HCT116 (cell line): Measurements from ENCODE around the gene ANKRD49. TPM values are rescaled to one million over a fixed set of nuclear protein-coding genes. Genes with fewer than 3 reads are reported as not detected.

Source experiments
- ATAC-seq: fragments of 200-7000 bp; cut with Tn5 transposase; 2 replicates; pipeline ENCODE4 v1.9.1; 2020; ENCODE audit warnings: mild to moderate bottlenecking, moderate library complexity
- BruUV-seq: library from RNA; stranded (reverse); fragments of 400-500 nt; replicated peaks from 2 replicates; lab custom pipeline; 2021; lab: Mats Ljungman, UMichigan
- CTCF ChIA-PET: fragments of 300-600 bp; sonication (Branson Sonifier 250); formaldehyde crosslinking; loops from one replicate; lab custom pipeline; 2021; ENCODE audit warnings: antibody characterized with exemption; lab: Charles Lee
- POLR2A ChIA-PET: fragments of 300-600, 350-600 bp; sonication (Branson Sonifier 250); formaldehyde crosslinking; loops from one replicate; lab custom pipeline; 2021; ENCODE audit warnings: antibody characterized with exemption; lab: Charles Lee
- RAD21 ChIA-PET, 2 experiments: fragments of 300-600 bp; sonication (Branson Sonifier 250); formaldehyde crosslinking; loops; one replicate each; lab custom pipeline; 2023; ENCODE audit warnings: low total read pairs in 2 of 2; ENCODE audit not compliant: uncharacterized antibody in 2 of 2, unreplicated experiment in 2 of 2, low non-redundant PET in 1 of 2; lab: Charles Lee
- DNase-seq: peaks from one replicate; pipeline ENCODE4 v3.0.0-alpha.2; 2010; ENCODE audit warnings: low read depth, low spot score
- H2AFZ ChIP-seq: fragments of 200-600 bp; shearing (Covaris generic), sonication (generic); 2 replicates; pipeline ENCODE4 v1.6.1; 2017; ENCODE audit warnings: low read depth, mixed run types, mixed read lengths, antibody characterized with exemption, low read length; ENCODE audit not compliant: poor library complexity, severe bottlenecking
- H3K27ac ChIP-seq: 2 replicates; pipeline ENCODE4 v1.5.1; 2012; ENCODE audit warnings: low read depth, low read length
- H3K27me3 ChIP-seq: fragments of 200-600 bp; sonication (generic); 2 replicates; pipeline ENCODE4 v1.6.1; 2016; ENCODE audit warnings: mixed run types, low read length, mixed read lengths; ENCODE audit not compliant: insufficient read depth
- H3K36me3 ChIP-seq, 2 experiments: fragments of 200-500 bp in 1 of 2; fragments of 200-600 bp in 1 of 2; sonication (Bioruptor generic) in 1 of 2; sonication (generic) in 1 of 2; 2 replicates each; pipeline versions ENCODE4 v1.5.1 to v1.6.1; 2014 to 2016; ENCODE audit warnings: low read length in 2 of 2, inconsistent platforms in 1 of 2, mixed read lengths in 1 of 2, mixed run types in 1 of 2; ENCODE audit not compliant: insufficient read depth in 2 of 2, control insufficient read depth in 1 of 2
- H3K4me1 ChIP-seq, 2 experiments: fragments of 200-600 bp in 1 of 2; sonication (generic) in 1 of 2; 2 replicates each; pipeline versions ENCODE4 v1.5.1 to v1.6.1; 2012 to 2017; ENCODE audit warnings: low read length in 2 of 2, inconsistent platforms in 1 of 2, mild to moderate bottlenecking in 1 of 2, mixed read lengths in 1 of 2, mixed run types in 1 of 2, moderate library complexity in 1 of 2; ENCODE audit not compliant: insufficient read depth in 2 of 2, control insufficient read depth in 1 of 2
- H3K4me2 ChIP-seq: fragments of 200-600 bp; sonication (generic); 2 replicates; pipeline ENCODE4 v1.6.1; 2017; ENCODE audit warnings: mixed run types, low read length, mixed read lengths
- H3K4me3 ChIP-seq, 2 experiments: fragments of 200-600 bp in 1 of 2; sonication (generic) in 1 of 2; replicated peaks in 1 of 2; 2 replicates each; pipeline ENCODE4 v1.5.1; 2011 to 2016; ENCODE audit warnings: low read length in 2 of 2, control low read depth in 1 of 2, low read depth in 1 of 2, mild to moderate bottlenecking in 1 of 2, mixed read lengths in 1 of 2, mixed run types in 1 of 2
- H3K79me2 ChIP-seq: fragments of 200-600 bp; sonication (generic); 2 replicates; pipeline ENCODE4 v1.6.1; 2017; ENCODE audit warnings: mild to moderate bottlenecking, mixed run types, low read length, moderate library complexity, mixed read lengths; ENCODE audit not compliant: insufficient read depth
- H3K9ac ChIP-seq: fragments of 200-600 bp; sonication (generic); 2 replicates; pipeline ENCODE4 v1.6.1; 2016; ENCODE audit warnings: low read length, mixed read lengths
- H3K9me2 ChIP-seq: fragments of 200-600 bp; sonication (generic), shearing (Covaris generic); 2 replicates; pipeline ENCODE4 v1.6.1; 2017; ENCODE audit warnings: mixed run types, mild to moderate bottlenecking, moderate library complexity; ENCODE audit not compliant: insufficient read depth
- H3K9me3 ChIP-seq, 2 experiments: fragments of 200-500 bp in 1 of 2; fragments of 200-600 bp in 1 of 2; sonication (Bioruptor generic) in 1 of 2; sonication (generic) in 1 of 2; 2 replicates each; pipeline ENCODE4 v1.6.1; 2014 to 2017; ENCODE audit warnings: low read length in 2 of 2, mixed read lengths in 2 of 2, inconsistent platforms in 1 of 2, low read depth in 1 of 2, mild to moderate bottlenecking in 1 of 2, mixed run types in 1 of 2, moderate library complexity in 1 of 2; ENCODE audit not compliant: control insufficient read depth in 1 of 2, insufficient read depth in 1 of 2
- H4K20me1 ChIP-seq: fragments of 200-600 bp; sonication (generic), shearing (Covaris generic); 2 replicates; pipeline ENCODE4 v1.6.1; 2017; ENCODE audit warnings: mixed run types, mild to moderate bottlenecking, moderate library complexity; ENCODE audit not compliant: insufficient read depth
- EZH2 ChIP-seq: fragments of 200-600 bp; sonication (generic); IDR thresholded peaks from 2 replicates; pipeline ENCODE4 v1.6.1; 2017; ENCODE audit warnings: antibody characterized with exemption, mixed run types
- FOSL1 ChIP-seq: IDR thresholded peaks from 2 replicates; pipeline ENCODE4 v1.6.1; 2012; ENCODE audit warnings: low read depth
- RAD21 ChIP-seq: IDR thresholded peaks from 2 replicates; pipeline ENCODE4 v1.6.1; 2012; ENCODE audit warnings: low read depth, mild to moderate bottlenecking
- SP1 ChIP-seq: IDR thresholded peaks from 2 replicates; pipeline ENCODE4 v1.6.1; 2012; ENCODE audit warnings: low read depth
- intact Hi-C: fragments of 100-400 bp; cut with micrococcal nuclease; formaldehyde crosslinking; loops from 2 replicates; pipeline ENCODE4 v1.10.0; 2022
- total RNA-seq: library from RNA; stranded (reverse); gene quantifications from one replicate; pipeline ENCODE4 v1.2.1, GENCODE V29; 2021; ENCODE audit not compliant: unreplicated experiment
- TF ChIP-seq, protein P1 (sequence below): IDR thresholded peaks from 2 replicates; pipeline ENCODE4 v1.6.1; 2012; ENCODE audit warnings: low read depth
- TF ChIP-seq, protein P2 (sequence below): IDR thresholded peaks from 2 replicates; pipeline ENCODE4 v1.6.1; 2012
- TF ChIP-seq, protein P3 (sequence below): IDR thresholded peaks from 2 replicates; pipeline ENCODE4 v1.6.1; 2011; ENCODE audit warnings: mild to moderate bottlenecking, low read length, moderate library complexity; ENCODE audit not compliant: insufficient replicate concordance; ENCODE audit errors: extremely low read depth
- TF ChIP-seq, protein P4 (sequence below), 3 experiments: fragments of 200-600 bp in 1 of 3; sonication (generic) in 1 of 3; IDR thresholded peaks in 2 of 3; conservative IDR thresholded peaks in 1 of 3; 2 replicates each; pipeline ENCODE4 v1.5.1; 2012 to 2017; ENCODE audit warnings: low read depth in 2 of 3, low read length in 2 of 3, antibody characterized with exemption in 1 of 3, borderline replicate concordance in 1 of 3, control low read depth in 1 of 3, mild to moderate bottlenecking in 1 of 3, mixed read lengths in 1 of 3, mixed run types in 1 of 3, moderate library complexity in 1 of 3; ENCODE audit not compliant: insufficient read depth in 1 of 3
- TF ChIP-seq, protein P5 (sequence below): IDR thresholded peaks from 2 replicates; pipeline ENCODE4 v1.6.1; 2012

ANKRD49 gene
- total RNA-seq, 1 experiment from 2014 or later = 8.2 TPM

DNA sequence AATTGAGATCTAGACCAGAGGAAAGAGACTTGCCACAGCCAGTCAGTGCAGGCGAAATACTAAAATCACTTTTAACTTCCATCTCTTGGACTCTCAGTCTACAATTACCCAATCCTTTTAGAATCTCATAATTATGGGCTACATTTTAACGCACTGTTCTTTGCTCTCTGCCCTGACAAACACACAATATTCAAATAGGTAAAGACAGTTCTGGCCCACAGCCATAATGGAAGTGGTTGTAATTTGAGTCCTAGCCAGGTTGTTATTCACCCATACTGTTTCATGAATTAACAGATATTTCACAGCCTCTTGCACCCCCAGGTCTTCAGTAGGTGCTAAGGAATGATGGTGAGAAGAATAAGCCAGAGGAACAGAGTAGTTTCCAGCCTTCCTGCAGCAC lies 19.3 kb downstream of the ANKRD49 start:
- RAD21 ChIA-PET = no interaction called here
- intact Hi-C loops = loop anchor here (10.0 kb wide), 1 partner anchor 1912 kb away; no protein-coding TSS in a partner anchor
- TF ChIP-seq, protein P1, sequence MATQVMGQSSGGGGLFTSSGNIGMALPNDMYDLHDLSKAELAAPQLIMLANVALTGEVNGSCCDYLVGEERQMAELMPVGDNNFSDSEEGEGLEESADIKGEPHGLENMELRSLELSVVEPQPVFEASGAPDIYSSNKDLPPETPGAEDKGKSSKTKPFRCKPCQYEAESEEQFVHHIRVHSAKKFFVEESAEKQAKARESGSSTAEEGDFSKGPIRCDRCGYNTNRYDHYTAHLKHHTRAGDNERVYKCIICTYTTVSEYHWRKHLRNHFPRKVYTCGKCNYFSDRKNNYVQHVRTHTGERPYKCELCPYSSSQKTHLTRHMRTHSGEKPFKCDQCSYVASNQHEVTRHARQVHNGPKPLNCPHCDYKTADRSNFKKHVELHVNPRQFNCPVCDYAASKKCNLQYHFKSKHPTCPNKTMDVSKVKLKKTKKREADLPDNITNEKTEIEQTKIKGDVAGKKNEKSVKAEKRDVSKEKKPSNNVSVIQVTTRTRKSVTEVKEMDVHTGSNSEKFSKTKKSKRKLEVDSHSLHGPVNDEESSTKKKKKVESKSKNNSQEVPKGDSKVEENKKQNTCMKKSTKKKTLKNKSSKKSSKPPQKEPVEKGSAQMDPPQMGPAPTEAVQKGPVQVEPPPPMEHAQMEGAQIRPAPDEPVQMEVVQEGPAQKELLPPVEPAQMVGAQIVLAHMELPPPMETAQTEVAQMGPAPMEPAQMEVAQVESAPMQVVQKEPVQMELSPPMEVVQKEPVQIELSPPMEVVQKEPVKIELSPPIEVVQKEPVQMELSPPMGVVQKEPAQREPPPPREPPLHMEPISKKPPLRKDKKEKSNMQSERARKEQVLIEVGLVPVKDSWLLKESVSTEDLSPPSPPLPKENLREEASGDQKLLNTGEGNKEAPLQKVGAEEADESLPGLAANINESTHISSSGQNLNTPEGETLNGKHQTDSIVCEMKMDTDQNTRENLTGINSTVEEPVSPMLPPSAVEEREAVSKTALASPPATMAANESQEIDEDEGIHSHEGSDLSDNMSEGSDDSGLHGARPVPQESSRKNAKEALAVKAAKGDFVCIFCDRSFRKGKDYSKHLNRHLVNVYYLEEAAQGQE = no peak
- TF ChIP-seq, protein P2, sequence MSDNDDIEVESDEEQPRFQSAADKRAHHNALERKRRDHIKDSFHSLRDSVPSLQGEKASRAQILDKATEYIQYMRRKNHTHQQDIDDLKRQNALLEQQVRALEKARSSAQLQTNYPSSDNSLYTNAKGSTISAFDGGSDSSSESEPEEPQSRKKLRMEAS = no peak
- no peak for TF ChIP-seq SP1
- no peak for TF ChIP-seq EZH2
- TF ChIP-seq, protein P3, sequence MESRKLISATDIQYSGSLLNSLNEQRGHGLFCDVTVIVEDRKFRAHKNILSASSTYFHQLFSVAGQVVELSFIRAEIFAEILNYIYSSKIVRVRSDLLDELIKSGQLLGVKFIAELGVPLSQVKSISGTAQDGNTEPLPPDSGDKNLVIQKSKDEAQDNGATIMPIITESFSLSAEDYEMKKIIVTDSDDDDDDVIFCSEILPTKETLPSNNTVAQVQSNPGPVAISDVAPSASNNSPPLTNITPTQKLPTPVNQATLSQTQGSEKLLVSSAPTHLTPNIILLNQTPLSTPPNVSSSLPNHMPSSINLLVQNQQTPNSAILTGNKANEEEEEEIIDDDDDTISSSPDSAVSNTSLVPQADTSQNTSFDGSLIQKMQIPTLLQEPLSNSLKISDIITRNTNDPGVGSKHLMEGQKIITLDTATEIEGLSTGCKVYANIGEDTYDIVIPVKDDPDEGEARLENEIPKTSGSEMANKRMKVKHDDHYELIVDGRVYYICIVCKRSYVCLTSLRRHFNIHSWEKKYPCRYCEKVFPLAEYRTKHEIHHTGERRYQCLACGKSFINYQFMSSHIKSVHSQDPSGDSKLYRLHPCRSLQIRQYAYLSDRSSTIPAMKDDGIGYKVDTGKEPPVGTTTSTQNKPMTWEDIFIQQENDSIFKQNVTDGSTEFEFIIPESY = no peak
- TF ChIP-seq RAD21 = no peak
- TF ChIP-seq FOSL1 = no peak
- TF ChIP-seq, protein P4, sequence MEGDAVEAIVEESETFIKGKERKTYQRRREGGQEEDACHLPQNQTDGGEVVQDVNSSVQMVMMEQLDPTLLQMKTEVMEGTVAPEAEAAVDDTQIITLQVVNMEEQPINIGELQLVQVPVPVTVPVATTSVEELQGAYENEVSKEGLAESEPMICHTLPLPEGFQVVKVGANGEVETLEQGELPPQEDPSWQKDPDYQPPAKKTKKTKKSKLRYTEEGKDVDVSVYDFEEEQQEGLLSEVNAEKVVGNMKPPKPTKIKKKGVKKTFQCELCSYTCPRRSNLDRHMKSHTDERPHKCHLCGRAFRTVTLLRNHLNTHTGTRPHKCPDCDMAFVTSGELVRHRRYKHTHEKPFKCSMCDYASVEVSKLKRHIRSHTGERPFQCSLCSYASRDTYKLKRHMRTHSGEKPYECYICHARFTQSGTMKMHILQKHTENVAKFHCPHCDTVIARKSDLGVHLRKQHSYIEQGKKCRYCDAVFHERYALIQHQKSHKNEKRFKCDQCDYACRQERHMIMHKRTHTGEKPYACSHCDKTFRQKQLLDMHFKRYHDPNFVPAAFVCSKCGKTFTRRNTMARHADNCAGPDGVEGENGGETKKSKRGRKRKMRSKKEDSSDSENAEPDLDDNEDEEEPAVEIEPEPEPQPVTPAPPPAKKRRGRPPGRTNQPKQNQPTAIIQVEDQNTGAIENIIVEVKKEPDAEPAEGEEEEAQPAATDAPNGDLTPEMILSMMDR (IDR thresholded peaks at IDR 0.05 in 2 of 3, conservative IDR thresholded peaks at IDR 0.05 in 1 of 3; ENCODE audit: borderline replicate concordance in 1 of 3, insufficient read depth in 1 of 3, low read depth in 2 of 3, low read length in 2 of 3) = no peak
- TF ChIP-seq, protein P5, sequence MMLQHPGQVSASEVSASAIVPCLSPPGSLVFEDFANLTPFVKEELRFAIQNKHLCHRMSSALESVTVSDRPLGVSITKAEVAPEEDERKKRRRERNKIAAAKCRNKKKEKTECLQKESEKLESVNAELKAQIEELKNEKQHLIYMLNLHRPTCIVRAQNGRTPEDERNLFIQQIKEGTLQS = no peak
- TF ChIP-seq, all 23 proteins: peak for 0
- no peaks in the 10 kb centered on the region for H3K79me2 ChIP-seq
- no peaks in the 10 kb centered on the region for H3K9me2 ChIP-seq
- no peak for ATAC-seq
- CTCF ChIA-PET = no interaction called here
- H3K27ac ChIP-seq = no peak overlapping the region
- no peak overlapping the region for H2AFZ ChIP-seq
- no TSS peak for BruUV-seq
- H3K9me3 ChIP-seq = no peaks in the 10 kb centered on the region
- H3K27me3 ChIP-seq = no peaks in the 10 kb centered on the region
- POLR2A ChIA-PET = no interaction called here
- no peaks in the 10 kb centered on the region for H3K36me3 ChIP-seq
- no peaks in the 10 kb centered on the region for H4K20me1 ChIP-seq
- no peak for DNase-seq
- H3K4me1 ChIP-seq = no peaks in the 10 kb centered on the region
- no peak overlapping the region for H3K4me2 ChIP-seq
- H3K9ac ChIP-seq = no peak overlapping the region
- H3K4me3 ChIP-seq = no peak overlapping the region
